ENCODE measurements around the gene CRACR2A.

CRACR2A gene

DNA sequence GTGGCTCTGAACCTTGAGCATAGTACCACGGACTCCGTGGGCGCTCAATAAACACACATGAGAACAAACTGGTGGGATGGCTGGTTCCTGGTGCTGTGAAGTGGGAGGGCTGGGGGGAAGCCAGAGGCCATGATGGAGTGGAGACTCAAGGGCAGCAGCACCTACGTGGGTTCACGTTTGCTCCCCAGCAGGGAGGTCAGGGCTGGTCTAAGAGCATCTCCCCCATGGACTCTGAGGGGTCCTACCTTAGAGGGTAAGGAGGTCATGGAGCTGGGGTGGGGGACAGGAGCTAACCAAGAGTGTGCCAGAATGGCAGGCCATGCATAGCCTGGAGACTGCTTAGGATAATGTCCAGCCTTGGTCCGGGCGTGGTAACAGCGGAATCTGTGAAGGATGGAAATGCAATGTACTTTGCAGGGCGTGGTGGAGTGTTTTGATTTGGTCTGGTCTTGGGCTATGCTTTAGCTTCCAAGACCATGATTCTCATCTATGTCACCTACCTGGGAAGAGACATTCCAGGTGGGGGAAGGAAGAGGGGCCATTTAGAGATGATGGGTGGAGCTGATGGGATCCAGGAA lies 158.9 kb downstream of the CRACR2A start:
- H3F3A ChIP-seq (ENCODE audit: insufficient read depth, low read length) = no peaks in the 10 kb centered on the region
- no peaks in the 10 kb centered on the region for H4K20me1 ChIP-seq (ENCODE audit: insufficient read depth, low read length)
- H3K4me1 ChIP-seq (ENCODE audit: low read length) = no peaks in the 10 kb centered on the region
- no peaks in the 10 kb centered on the region for H3K9me2 ChIP-seq (replicated peaks; ENCODE audit: insufficient read depth, low read length)
- no peak overlapping the region for H3K9ac ChIP-seq (ENCODE audit: low read length)
- H2AFZ ChIP-seq (ENCODE audit: low read length) = no peak overlapping the region
- no peaks in the 10 kb centered on the region for H3K9me3 ChIP-seq (replicated peaks; ENCODE audit: insufficient read depth, low read length)
- no peak for DNase-seq
- peaks cover 45% of the 10 kb centered on the region for H3K27me3 ChIP-seq (replicated peaks; ENCODE audit: insufficient read depth, low read length)
- H3K27ac ChIP-seq (ENCODE audit: low read length) = no peak overlapping the region
- no peaks in the 10 kb centered on the region for H3K79me2 ChIP-seq (ENCODE audit: low read length)
- H3K4me2 ChIP-seq (ENCODE audit: low read depth, low read length) = no peak overlapping the region
- no peak overlapping the region for H3K4me3 ChIP-seq (ENCODE audit: low read length)
- no peaks in the 10 kb centered on the region for H3K36me3 ChIP-seq (replicated peaks; ENCODE audit: insufficient read depth, low read length)
- TF ChIP-seq EZH2 (optimal IDR thresholded peaks at IDR 0.05; ENCODE audit: low read depth, low read length) = no peak
- TF ChIP-seq, protein P1, sequence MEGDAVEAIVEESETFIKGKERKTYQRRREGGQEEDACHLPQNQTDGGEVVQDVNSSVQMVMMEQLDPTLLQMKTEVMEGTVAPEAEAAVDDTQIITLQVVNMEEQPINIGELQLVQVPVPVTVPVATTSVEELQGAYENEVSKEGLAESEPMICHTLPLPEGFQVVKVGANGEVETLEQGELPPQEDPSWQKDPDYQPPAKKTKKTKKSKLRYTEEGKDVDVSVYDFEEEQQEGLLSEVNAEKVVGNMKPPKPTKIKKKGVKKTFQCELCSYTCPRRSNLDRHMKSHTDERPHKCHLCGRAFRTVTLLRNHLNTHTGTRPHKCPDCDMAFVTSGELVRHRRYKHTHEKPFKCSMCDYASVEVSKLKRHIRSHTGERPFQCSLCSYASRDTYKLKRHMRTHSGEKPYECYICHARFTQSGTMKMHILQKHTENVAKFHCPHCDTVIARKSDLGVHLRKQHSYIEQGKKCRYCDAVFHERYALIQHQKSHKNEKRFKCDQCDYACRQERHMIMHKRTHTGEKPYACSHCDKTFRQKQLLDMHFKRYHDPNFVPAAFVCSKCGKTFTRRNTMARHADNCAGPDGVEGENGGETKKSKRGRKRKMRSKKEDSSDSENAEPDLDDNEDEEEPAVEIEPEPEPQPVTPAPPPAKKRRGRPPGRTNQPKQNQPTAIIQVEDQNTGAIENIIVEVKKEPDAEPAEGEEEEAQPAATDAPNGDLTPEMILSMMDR (IDR thresholded peaks at IDR 0.05; ENCODE audit: low read length) = no peak
- no peak for TF ChIP-seq EZH2phosphoT487 (IDR thresholded peaks at IDR 0.05; ENCODE audit: low read length)

DNA sequence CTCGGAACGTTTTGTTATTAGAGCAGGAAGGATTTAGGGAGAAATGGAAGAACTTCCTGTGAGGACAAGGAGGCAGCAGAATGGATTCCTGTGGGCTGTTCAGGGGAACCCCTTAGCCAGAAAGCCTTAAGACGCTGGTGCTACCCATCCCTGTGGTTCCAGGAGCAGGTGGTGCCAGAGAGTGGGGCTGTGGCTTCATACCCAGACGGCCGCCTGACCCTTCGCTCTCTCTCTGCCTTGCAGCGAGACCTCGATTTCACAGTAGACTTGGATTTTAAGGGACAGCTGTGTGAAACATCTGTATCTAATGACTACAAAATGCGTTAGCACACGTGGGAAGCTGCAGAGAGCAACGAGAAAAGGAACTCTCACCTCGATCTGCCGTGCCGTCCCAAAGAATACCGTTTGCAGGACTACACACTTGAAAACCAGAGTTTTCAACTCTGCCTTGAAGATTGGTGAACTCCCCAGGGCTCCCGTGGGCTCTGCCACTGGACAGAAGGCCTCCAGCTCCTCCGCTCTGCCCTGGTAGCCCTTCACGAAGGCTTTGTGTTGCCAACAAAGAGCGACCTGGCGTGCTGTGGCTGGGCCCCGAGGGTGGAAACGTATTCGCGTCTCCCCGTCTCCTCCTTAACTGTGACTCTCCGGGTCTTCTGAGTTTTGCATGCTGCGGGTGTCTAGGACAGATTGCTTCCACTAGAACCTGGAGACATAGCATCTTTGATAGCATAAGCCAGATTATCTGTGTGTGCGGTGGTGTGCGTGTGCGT lies 159.9 kb downstream of the CRACR2A start:
- H3K79me2 ChIP-seq (ENCODE audit: low read length) = no peaks in the 10 kb centered on the region
- H4K20me1 ChIP-seq (ENCODE audit: insufficient read depth, low read length) = no peaks in the 10 kb centered on the region
- no peaks in the 10 kb centered on the region for H3K36me3 ChIP-seq (replicated peaks; ENCODE audit: insufficient read depth, low read length)
- DNase-seq = no peak
- H3F3A ChIP-seq (ENCODE audit: insufficient read depth, low read length) = no peaks in the 10 kb centered on the region
- no peak overlapping the region for H3K4me3 ChIP-seq (ENCODE audit: low read length)
- peaks cover 45% of the 10 kb centered on the region for H3K27me3 ChIP-seq (replicated peaks; ENCODE audit: insufficient read depth, low read length)
- no peak overlapping the region for H3K9ac ChIP-seq (ENCODE audit: low read length)
- no peaks in the 10 kb centered on the region for H3K4me1 ChIP-seq (ENCODE audit: low read length)
- H3K4me2 ChIP-seq (ENCODE audit: low read depth, low read length) = no peak overlapping the region
- TF ChIP-seq, protein P1 (IDR thresholded peaks at IDR 0.05; ENCODE audit: low read length) = no peak
- no peak for TF ChIP-seq EZH2phosphoT487 (IDR thresholded peaks at IDR 0.05; ENCODE audit: low read length)
- TF ChIP-seq EZH2 (optimal IDR thresholded peaks at IDR 0.05; ENCODE audit: low read depth, low read length) = no peak
- no peaks in the 10 kb centered on the region for H3K9me2 ChIP-seq (replicated peaks; ENCODE audit: insufficient read depth, low read length)
- H2AFZ ChIP-seq (ENCODE audit: low read length) = no peak overlapping the region
- H3K27ac ChIP-seq (ENCODE audit: low read length) = no peak overlapping the region
- no peaks in the 10 kb centered on the region for H3K9me3 ChIP-seq (replicated peaks; ENCODE audit: insufficient read depth, low read length)

DNA sequence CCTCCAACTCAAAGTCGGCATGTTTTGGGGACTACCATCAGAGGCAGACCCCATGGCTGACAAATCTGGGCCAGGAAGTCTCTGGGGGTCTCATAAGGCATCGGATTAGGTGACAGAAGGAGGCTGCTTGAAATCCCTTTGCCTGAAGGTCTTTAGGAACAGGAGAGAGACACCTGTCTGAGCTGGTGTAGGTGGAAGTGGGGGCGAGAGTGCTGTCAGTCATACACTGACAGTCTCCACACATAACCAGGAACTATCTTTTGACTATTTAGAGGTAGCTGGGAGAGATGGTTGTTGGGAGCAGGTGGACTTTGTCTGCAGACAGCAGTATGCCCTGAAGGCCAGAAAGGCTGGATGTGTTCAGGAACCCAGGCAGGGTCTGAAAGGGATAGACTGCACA lies 163.2 kb downstream of the CRACR2A start:
- Histone ChIP-seq H3F3A (ENCODE audit: insufficient read depth, low read length) (no peaks in the 10 kb centered on the region), H3K36me3 (replicated peaks; ENCODE audit: insufficient read depth, low read length) (no peaks in the 10 kb centered on the region), H3K4me1 (ENCODE audit: low read length) (no peaks in the 10 kb centered on the region), H3K27me3 (replicated peaks; ENCODE audit: insufficient read depth, low read length) (peaks cover 33% of the 10 kb centered on the region), H2AFZ (ENCODE audit: low read length) (no peak overlapping the region), H3K27ac (ENCODE audit: low read length) (no peak overlapping the region), H3K4me2 (ENCODE audit: low read depth, low read length) (no peak overlapping the region), H3K79me2 (ENCODE audit: low read length) (no peaks in the 10 kb centered on the region), H3K4me3 (ENCODE audit: low read length) (no peak overlapping the region), H3K9ac (ENCODE audit: low read length) (no peak overlapping the region), H4K20me1 (ENCODE audit: insufficient read depth, low read length) (no peaks in the 10 kb centered on the region), H3K9me2 (replicated peaks; ENCODE audit: insufficient read depth, low read length) (no peaks in the 10 kb centered on the region), H3K9me3 (replicated peaks; ENCODE audit: insufficient read depth, low read length) (no peaks in the 10 kb centered on the region)
- TF ChIP-seq EZH2phosphoT487 (IDR thresholded peaks at IDR 0.05; ENCODE audit: low read length) (no peak), EZH2 (optimal IDR thresholded peaks at IDR 0.05; ENCODE audit: low read depth, low read length) (no peak)
- TF ChIP-seq, protein P1 (IDR thresholded peaks at IDR 0.05; ENCODE audit: low read length) = no peak
- DNase-seq = no peak

Measured in MM.1S (cell line).